Hematopoietic multipotent progenitor cell treated with erythropoietin and hydrocortisone succinate and interleukin-3 and kit ligand, for 17 days (in vitro differentiated cells): ENCODE results near the gene DEGS2.

ENCODE experiments used
- DNase-seq: peaks from one replicate; pipeline ENCODE4 v3.0.0-alpha.2; 2015; ENCODE audit warnings: low spot score

The DEGS2 gene

GRCh38 chr14:100147691-100148464, 11.6 kb downstream of the DEGS2 start:
- DNase-seq: no peak

- no peak for DNase-seq
Measured at GRCh38 chr14:100147181-100147631, 12.2 kb downstream of the DEGS2 start.

GRCh38 chr14:100146531-100147091, 12.8 kb downstream of the DEGS2 start:
- no peak for DNase-seq

- DNase-seq: no peak
Measured at GRCh38 chr14:100145682-100146464, 13.6 kb downstream of the DEGS2 start.

- no peak for DNase-seq
Measured at GRCh38 chr14:100144996-100145646, 14.3 kb downstream of the DEGS2 start.

- no peak for DNase-seq
Measured at GRCh38 chr14:100144645-100144995, 14.8 kb downstream of the DEGS2 start.

- DNase-seq: no peak
Measured at GRCh38 chr14:100143934-100144333, 15.5 kb downstream of the DEGS2 start.

- no peak for DNase-seq
Measured at GRCh38 chr14:100143523-100143922, 15.9 kb downstream of the DEGS2 start.

- DNase-seq: peak; percentile 87
Measured at GRCh38 chr14:100142073-100143040, 17.1 kb downstream of the DEGS2 start.

GRCh38 chr14:100141098-100141497, 18.3 kb downstream of the DEGS2 start:
- DNase-seq: no peak

GRCh38 chr14:100140452-100141078, 18.9 kb downstream of the DEGS2 start:
- DNase-seq: peak; percentile 46

GRCh38 chr14:100138955-100139354, 20.5 kb downstream of the DEGS2 start:
- DNase-seq: no peak

GRCh38 chr14:100138082-100138787, 21.2 kb downstream of the DEGS2 start:
- DNase-seq: no peak

- DNase-seq: no peak
Measured at GRCh38 chr14:100137173-100137572, 22.3 kb downstream of the DEGS2 start.

GRCh38 chr14:100135784-100136183, 23.7 kb downstream of the DEGS2 start:
- no peak for DNase-seq

- DNase-seq: no peak
Measured at GRCh38 chr14:100135073-100135472, 24.4 kb downstream of the DEGS2 start.

GRCh38 chr14:100134586-100134985, 24.9 kb downstream of the DEGS2 start:
- DNase-seq: no peak

GRCh38 chr14:100132903-100133510, 26.4 kb downstream of the DEGS2 start:
- DNase-seq: no peak

- DNase-seq: peak; percentile 71
Measured at GRCh38 chr14:100132161-100132902, 27.1 kb downstream of the DEGS2 start.
